H1 (cell line): Measurements from ENCODE around the gene GPATCH2L. TPM values are rescaled to one million over a fixed set of nuclear protein-coding genes. Genes with fewer than 3 reads are reported as not detected.

Source experiments
- BCL11A ChIP-seq, 2 experiments: IDR thresholded peaks; one replicate each; pipeline ENCODE4 v1.6.1; 2011; ENCODE audit warnings: low read depth in 2 of 2, low read length in 2 of 2, mild to moderate bottlenecking in 2 of 2
- SIX5 ChIP-seq: IDR thresholded peaks from 2 replicates; pipeline ENCODE4 v1.6.1; 2011; ENCODE audit warnings: mild to moderate bottlenecking, low read depth, low read length
- polyA plus RNA-seq, 7 experiments: library from polyadenylated mRNA; depleted of rRNA in 3 of 7; stranded (reverse) in 5 of 7; unstranded in 2 of 7; fragments of >200 nt in 5 of 7; fragments of 200-250 nt in 2 of 7; gene quantifications; 1 replicate in 5 of 7; 2 replicates in 1 of 7; 4 replicates in 1 of 7; pipeline versions ENCODE4 v1.2.1 to v1.2.3, GENCODE V29; 2011 to 2013; ENCODE audit warnings: missing spikeins in 2 of 7, mixed read lengths in 2 of 7
- total RNA-seq: library from RNA; stranded (reverse); fragmentation: NEBNext Ultra II Directional; extraction: Animal tissue kit (Norgen Biotek cat#: 25700); gene quantifications from 2 replicates; pipeline ENCODE4 v1.2.1, GENCODE V29; 2021

Gene GPATCH2L
- total and polyA plus RNA-seq, 2 of the 8 experiments (the other 6 are each of a cell fraction or from before 2014, with no cell fraction given), result 26.0 to 54.9 TPM

DNA sequence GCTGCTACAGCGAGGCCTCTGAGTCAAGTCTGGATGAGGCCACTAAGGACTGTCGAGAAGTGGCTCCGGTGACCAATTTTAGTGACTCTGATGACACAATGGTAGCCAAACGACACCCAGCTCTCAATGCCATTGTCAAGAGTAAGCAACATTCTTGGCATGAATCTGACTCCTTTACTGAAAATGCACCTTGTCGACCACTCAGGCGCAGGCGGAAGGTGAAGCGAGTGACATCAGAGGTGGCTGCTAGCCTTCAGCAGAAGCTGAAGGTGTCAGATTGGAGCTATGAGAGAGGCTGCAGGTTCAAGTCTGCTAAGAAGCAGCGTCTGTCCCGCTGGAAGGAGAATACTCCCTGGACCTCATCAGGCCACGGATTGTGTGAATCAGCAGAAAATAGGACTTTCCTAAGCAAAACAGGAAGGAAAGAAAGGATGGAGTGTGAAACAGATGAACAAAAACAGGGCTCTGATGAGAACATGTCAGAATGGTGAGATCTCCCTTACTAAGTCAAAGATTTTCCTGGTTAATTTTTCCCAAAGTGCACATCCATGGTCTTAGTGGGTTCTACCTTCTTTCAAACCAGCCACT lies 2.9 kb downstream of the GPATCH2L start (continued):
- TF ChIP-seq SIX5, result no peak
- TF ChIP-seq BCL11A (IDR thresholded peaks at IDR 0.05; ENCODE audit: low read depth in 2 of 2, low read length in 2 of 2), result no peak
